Skeletal muscle cell (primary cell): ENCODE results near the gene SMOC1.

Experiments
- DNase-seq: peaks from one replicate; pipeline ENCODE4 v3.0.0-alpha.2; 2010; ENCODE audit warnings: low read depth
- H3K4me3 ChIP-seq: 2 replicates; pipeline ENCODE4 v1.5.1; 2011; ENCODE audit warnings: low read depth, mild to moderate bottlenecking, control low read depth, low read length, moderate library complexity

Gene SMOC1

DNA sequence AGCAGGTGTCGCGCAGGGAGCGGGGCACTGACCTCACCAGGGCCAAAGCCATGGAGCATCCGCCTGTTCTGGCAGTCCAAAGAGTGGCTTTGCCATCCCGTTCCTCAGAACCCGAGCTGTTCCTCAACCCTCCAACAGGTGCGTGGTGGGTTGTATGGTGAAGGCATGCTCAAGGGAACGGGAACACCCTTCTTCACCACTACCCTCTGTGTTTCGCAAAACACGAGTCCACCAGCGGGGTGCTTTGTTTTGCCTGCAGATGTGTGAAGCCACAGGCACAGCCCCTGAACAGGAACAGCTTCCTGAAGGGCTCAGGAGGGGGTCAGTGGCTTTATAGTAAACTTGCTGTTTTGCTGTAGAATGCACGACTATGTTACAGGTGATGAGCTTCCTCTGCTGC lies 52.7 kb downstream of the SMOC1 start:
- no peak for DNase-seq
- no peak overlapping the region for H3K4me3 ChIP-seq

DNA sequence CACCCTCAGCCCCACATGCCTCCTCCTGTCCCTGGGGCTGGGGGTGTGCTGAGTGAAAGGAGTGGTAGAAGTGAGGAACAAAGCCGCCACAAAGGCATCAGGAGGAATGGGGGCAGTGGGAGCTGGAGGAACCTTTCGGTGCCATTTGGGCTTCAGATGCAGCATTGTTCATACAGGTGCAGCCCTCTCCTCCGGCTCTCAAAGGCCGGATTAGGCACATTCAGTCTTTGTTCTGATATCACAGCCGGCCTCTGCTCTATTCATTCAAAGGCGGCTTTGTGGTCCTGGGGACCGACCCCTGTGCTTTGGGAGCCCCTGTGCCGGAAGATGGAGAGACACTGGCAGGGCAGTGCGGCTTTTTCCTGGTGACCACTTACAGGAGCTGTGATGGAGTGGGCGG lies 53.2 kb downstream of the SMOC1 start:
- DNase-seq: no peak
- no peak overlapping the region for H3K4me3 ChIP-seq

DNA sequence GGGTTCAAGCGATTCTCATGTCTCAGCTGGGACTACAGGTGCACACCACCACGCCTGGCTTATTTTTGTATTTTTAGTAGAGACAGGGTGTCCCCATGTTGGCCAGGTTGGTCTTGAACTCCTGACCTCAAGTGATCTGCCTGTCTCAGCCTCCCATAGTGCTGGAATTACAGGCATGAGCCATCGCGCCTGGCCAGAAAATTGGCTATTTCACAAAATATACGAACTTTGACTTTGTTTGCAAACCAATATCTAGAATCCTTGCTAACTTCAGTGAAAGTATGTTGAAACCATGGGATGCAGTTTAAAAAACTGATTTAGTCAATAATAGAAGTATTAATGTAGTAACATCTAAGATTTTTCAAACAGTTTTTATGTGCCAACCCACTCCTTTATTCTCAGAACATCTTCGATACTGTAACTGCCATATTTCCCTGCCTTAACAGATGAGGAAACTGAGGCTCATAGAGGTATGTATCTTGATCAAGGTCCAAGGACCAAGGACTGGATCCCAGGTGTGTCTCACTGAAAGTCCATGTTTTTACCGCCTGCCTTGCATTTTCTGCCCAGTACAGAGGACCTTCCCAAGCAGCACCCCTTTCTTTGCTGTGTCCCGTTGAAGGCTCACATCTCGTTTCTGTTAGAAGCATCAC lies 54.5 kb downstream of the SMOC1 start:
- no peak for DNase-seq
- no peak overlapping the region for H3K4me3 ChIP-seq

DNA sequence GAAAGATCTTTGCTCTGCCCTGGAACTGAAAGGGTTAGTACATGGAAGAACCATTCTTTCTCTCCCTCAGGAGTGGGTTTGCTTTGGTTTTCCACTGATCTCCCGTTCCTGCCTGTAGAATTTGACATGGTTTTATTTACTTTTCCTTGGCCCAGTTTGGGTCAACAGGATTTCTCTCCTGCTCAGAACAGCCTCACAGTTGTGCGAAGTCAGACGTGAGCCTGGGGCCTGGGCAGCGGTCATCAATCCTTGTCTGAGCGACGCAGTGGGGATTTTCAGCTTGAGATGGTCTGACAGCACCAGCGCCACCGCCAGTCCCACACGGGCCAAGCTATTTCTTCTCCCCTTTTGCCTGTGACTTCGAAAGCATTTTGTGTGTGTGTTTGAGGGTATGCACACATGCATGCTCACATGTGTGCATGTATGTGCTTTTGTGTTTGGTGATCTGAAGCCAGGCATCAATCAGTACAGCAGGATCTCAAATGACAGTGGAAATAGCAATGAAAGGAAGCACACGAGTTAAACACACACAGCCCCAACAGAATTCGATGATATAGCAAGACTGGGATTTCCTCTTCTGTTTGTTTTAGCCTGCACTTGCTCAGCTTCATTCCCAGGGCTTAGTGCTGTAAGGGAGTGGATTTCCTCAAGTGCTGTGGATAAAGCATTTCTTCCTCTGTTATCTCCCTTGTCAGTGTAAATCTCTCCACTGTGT lies 58.3 kb downstream of the SMOC1 start:
- DNase-seq: no peak
- H3K4me3 ChIP-seq: no peak overlapping the region

DNA sequence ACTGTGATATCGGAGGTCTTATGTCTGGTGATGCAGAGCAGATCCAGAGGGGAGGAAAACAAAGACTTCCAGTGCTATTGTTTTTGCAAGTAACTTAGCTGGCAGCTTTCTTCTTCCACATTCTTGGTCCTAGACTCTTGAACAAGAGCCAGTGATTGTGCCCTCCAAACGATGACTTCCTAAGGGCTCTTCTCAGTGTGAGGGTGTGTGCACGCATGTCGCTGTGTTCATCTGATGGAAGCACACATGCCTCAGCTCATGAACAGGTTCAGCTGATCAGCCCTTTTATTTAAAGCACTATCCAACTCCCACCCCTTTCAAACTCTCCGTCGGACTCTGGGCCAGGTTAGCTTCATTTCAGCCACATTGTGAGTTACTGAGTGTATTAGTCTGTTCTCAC lies 59.5 kb downstream of the SMOC1 start:
- no peak overlapping the region for H3K4me3 ChIP-seq
- DNase-seq: no peak

DNA sequence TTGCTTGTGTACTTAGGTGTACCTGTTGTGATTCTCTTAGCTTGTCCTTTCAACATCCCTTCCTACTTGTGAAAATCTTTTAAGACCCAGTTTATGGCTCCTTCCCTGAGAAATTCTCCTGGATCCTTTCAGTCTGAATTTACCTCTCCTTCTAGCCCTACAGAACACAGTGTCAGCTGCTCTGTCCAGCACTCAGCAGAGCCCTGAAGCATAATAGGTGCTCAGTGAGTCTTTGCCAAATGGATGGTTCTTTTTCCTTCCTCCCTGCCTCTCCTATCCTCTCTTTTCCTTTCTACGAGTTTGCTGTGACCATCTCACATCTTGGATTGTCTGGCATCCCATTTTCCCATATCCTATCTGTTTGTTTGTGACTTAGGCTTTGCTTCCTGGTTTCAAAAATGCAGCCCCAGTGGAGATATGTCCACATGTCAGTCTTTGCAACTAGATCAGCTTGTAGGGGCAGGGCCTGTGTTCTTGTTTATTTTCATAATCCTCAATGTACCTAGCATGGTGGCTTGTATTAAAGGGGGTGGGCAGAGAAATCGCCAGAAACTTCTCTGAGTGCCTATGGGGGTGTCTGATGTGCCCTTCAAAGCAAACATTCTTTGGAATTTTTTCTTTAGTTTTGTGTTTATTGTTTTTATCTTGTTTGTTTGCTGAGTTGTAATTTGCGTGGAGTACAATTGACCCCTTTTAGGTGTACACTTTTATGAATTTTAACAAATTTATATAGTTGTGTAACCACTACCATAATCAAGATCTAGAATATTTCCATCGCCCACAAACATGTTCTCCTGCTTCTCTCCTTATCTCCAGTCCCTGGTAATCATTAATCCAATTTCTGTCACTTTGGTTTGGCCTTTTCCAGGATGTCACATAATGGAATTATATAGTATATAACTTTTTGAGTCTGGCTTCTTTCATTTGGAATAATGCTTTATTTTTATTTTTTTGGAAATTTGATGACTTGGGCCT lies 62.8 kb downstream of the SMOC1 start:
- no peak overlapping the region for H3K4me3 ChIP-seq
- DNase-seq: no peak

DNA sequence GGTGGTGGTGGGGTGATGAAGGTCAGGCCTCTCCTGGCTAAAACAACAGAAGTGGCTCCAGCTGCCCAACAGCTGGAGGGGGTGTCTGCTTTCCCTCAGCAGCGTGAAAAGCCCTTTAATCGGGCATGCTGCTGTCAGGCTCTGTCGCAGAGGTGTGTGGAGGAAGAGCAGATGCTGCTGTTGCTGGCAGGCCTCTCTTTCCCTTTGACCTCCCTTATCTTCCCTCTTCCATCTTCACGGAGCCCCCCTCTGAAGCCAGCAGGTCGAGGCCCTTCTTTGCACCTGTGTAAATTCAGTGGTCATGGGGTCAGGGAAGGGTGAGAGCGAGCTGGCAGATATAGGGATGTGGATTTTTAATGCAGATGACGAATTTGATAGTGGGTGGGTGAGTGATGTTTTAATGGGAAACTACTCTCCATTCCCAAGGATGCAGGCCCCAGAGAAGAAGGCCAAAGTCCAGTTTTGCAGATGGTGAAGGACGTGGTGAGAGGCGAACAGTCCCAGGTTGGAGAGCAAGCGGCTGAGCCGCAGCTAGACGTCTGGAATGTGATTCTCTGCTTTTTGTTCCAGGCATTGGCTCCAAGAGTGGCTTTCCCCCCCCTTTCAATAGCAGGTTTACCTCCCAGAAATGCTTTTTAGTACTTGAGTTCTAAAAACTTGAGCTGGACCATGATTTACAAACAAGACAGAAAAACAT lies 64.0 kb downstream of the SMOC1 start:
- no peak overlapping the region for H3K4me3 ChIP-seq
- no peak for DNase-seq

DNA sequence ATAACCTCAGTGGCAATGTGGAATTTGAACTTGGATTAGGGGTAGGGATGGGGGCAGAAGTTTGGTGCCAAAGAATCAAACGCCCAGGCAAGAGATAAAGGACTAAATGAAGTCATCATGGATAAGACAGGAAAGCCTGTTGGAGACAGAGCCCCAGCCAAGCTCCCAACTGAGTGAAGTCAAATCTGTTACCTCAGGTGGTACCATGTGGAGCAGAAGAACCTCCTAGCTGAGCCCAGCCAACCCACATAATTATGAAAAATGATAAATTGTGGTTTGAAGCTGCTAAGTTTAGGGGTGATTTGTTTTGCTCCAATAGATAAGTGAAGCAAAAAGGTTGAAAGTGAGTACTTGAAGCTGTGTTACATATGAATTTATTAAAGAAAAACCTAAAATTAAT lies 66.1 kb downstream of the SMOC1 start:
- no peak for DNase-seq
- H3K4me3 ChIP-seq: no peak overlapping the region

DNA sequence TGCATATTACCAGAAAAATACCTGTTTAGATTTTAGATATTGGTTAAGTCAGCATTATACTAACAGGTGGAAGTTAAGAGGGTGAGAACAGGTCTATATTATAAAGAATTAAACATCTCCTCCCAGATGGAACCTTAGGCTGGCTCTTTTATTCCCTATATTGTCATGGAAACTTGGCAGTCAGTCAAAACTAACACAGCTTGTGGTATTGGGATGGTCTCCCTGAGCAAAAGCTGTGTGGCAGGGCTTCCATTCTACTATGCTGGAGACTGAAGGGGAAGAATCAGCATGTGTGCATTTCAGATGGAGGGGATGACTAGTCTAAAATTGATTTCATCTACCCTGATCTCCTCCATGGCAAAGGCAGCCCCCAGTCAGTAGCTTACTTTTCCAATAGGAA lies 66.7 kb downstream of the SMOC1 start:
- H3K4me3 ChIP-seq: no peak overlapping the region
- no peak for DNase-seq

DNA sequence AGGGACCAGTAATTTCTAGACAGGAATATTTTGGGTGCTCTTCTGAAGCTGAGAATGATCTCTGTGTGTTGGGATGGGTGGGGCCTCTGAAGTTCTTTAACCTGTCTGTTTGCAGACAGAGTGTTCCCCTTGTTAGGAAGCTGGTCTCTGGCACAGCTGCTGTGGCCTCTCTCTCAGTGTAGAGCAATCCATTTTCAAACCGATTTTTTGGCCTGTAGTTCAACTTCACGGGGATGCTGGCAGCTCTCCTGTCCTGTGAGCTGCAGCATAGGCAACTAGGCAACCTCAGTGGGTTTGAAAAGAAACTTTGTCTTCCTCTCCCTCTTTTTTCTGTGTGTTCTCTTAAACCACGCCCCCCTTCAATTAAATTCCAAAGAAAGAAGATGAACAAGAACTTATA lies 69.1 kb downstream of the SMOC1 start:
- DNase-seq: no peak
- no peak overlapping the region for H3K4me3 ChIP-seq

DNA sequence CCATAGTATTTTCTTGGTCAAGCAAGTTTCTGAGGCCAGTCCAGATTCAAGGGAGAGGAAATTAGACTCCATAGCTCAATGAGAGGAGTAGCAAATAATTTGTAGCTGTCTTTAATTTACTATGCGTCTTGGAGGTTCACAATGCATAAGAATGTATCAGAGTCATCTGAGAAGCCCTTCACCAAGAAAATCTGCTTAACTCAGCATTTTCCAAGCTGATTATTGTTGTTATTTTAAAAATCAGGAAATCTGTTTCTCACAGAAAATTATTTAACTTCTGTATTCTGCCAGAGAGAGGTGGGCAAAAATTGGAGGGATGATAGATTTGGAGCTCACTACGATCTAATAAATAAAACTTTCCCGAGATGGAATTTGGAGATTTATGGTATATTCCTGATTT lies 72.0 kb downstream of the SMOC1 start:
- DNase-seq: no peak
- no peak overlapping the region for H3K4me3 ChIP-seq

DNA sequence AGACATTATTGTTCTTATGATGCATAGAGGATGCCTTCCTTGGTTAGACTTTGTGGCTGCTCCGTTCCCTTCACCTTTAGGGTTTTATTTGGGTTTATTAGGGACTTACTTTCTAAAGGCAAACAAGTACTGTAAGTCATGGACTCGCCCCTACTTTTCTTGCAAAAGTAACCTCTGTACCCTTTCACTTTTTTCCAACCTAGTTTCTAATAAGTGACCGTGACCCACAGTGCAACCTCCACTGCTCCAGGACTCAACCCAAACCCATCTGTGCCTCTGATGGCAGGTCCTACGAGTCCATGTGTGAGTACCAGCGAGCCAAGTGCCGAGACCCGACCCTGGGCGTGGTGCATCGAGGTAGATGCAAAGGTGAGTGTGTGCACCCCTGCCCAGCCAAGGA lies 72.7 kb downstream of the SMOC1 start:
- no peak overlapping the region for H3K4me3 ChIP-seq
- DNase-seq: no peak

DNA sequence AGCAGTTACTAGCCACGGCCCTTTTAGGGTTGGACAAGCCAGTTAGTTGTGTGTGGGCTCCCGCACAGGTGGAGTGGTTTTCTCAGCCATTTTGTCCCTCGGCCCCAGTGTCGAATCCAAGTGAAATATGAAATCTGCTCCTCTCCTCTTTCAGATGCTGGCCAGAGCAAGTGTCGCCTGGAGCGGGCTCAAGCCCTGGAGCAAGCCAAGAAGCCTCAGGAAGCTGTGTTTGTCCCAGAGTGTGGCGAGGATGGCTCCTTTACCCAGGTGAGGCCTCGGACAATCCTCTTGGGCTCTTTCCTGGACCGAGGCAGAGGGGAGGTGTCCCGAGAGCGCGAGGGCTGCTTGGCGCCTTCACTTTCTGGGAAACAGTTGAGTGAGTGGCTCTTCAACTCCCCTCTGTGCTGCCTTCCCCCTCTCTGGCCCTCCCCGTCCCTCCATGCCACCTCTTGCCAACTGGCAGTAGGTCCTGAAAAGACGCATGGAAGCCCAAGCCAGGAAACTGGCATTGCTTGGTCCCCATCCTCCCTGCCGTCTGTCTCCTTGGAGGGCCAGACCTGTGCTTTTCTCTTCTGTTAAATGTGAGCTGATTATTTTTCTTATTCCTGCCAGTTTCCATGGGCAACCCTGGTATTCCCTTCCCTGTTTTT lies 74.2 kb downstream of the SMOC1 start:
- no peak for DNase-seq
- no peak overlapping the region for H3K4me3 ChIP-seq

DNA sequence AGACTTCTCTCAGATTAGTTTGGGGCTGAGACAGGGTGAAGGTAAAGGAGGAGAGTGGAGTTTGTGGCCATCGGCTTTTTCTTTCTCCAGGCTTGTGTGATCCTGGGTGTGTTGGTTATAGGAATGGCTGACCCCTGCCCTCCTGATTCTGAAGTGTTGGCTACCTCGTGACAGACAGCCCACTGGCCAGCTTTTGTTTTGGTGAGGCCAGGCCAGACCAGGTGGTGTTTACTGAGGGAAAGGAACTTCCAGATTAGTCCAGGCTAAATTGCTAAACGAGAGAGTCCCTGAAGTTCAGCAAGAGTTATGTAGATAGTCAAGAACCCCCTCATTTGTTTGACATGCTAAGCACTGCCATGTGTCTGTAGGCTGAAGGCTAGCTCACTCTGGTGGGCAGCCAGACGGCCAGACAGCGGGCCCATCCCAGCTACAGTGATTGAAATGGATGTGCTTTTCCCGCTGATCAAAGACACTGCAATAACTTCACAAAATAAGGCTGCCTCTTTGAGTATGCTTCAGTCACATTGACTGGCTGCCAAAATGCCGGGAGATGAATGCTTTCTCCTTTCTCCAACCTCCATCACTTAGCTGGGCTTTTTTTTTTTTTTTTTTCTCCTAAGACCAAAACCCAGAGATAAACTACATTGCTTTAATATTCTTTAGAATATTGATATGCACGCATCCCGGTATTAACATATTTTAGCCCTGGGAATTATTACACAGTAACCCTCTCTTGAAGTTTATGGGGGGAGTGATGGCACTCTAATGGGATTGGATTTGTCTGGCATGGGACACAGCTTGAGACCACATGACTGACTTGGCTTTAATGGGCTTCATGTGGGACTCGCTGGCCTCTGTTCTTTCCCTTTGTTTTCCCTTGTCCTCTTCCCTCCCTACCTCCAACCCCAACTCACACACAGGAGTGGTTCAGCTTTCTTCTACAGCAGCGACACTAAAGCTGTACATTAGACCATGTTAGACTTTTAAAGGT lies 76.9 kb downstream of the SMOC1 start:
- DNase-seq: no peak
- no peak overlapping the region for H3K4me3 ChIP-seq

DNA sequence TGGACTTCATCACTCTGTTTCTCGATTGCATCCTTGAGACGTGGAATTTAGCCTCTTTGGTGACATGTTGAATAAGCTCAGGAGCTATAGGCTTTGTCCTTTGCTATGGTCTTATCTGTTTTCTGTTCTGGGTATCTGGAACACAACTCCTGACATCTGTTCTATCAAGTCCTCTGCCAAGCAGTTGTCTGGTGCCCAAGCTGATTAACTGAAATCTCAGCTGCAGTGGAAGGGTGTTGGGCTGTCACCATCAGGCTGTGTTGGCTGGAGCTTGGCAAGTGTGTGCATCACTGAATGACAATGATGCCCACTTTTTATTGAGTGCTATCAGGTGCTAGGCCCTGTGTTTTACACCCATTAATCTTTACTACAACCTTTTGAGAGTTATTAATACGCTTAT lies 77.8 kb downstream of the SMOC1 start:
- no peak for DNase-seq
- H3K4me3 ChIP-seq: no peak overlapping the region

DNA sequence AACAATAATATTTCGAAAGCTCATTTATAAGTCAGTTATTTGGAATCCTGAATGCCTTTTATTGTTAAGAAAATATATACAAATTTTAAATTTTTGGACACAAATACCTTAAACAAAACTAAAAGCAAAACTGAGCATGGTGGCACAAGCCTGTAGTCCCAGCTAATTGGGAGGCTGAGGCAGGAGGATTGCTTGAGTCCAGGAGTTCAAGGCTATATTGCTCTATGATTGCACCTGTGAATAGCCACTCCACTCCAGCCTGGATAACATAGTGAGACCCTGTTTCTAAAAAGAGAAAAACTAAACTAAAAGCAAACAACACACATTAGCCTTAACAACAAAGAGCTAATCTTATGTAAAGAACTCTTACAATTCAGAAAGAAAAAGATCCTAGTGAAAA lies 78.8 kb downstream of the SMOC1 start:
- H3K4me3 ChIP-seq: no peak overlapping the region
- DNase-seq: no peak

DNA sequence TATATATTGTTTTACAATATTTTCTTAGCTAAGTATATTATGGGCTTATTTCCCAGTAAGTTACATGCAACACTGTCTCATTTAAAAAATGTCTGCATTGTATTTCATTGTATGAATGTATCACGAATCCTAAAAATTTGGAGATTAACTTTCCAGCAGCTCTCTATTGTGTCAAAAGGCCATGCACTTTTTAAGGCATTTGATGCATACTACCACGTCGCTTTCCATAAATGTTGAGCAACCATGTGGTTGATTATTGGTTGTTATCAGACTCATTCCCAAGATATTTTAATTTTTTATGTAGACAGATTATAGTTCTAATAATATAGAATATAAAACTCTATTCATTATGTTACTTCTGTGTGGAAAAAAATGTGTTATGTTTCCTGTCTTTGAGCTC lies 79.9 kb downstream of the SMOC1 start:
- no peak overlapping the region for H3K4me3 ChIP-seq
- DNase-seq: no peak

DNA sequence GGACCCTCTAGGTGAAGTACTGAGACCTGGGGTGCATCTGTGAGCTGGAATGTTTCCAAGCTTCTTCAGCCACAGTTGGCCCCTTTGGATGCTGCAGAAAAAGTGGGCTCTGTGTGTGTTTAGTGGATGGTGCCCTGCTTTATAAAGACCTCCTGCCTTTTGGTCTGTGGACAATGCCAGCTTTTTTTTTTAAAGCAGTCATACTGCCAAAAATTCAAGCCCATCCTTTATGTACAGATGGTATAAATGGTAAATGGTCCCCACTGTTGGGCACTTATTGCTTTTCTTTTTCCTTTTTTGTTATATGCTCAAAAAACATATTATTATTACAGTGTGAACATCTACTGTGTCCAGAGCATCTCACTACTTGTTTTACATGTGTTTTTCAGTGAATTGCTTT lies 81.1 kb downstream of the SMOC1 start:
- H3K4me3 ChIP-seq: no peak overlapping the region
- no peak for DNase-seq
